HL-60 (cell line): ENCODE data around the gene ZNF691.

Source experiments
- DNase-seq, 2 experiments: peaks; one replicate each; pipeline ENCODE4 v3.0.0-alpha.2; 2010 to 2020; ENCODE audit warnings: low read depth in 1 of 2, low spot score in 1 of 2
- H3K27ac ChIP-seq: fragments of 250-450 bp; sonication (Bioruptor Pico); replicated peaks from 2 replicates; pipeline ENCODE4 v1.5.1; 2020; ENCODE audit warnings: mild to moderate bottlenecking, moderate library complexity
- H3K27me3 ChIP-seq: fragments of 250-450 bp; sonication (Bioruptor Pico); 2 replicates; pipeline ENCODE4 v1.5.1; 2021; ENCODE audit warnings: mild to moderate bottlenecking, moderate library complexity; ENCODE audit not compliant: insufficient read depth, poor library complexity, severe bottlenecking
- H3K4me3 ChIP-seq: replicated peaks from 2 replicates; pipeline ENCODE4 v1.5.1; 2011; ENCODE audit warnings: mild to moderate bottlenecking, control low read depth, low read length; ENCODE audit not compliant: insufficient read depth
- GABPA ChIP-seq: IDR thresholded peaks from 2 replicates; pipeline ENCODE4 v1.6.1; 2012; ENCODE audit warnings: low read depth
- POLR2AphosphoS5 ChIP-seq: IDR thresholded peaks from 2 replicates; pipeline ENCODE4 v1.6.1; 2012; ENCODE audit warnings: low read depth
- REST ChIP-seq: IDR thresholded peaks from 2 replicates; pipeline ENCODE4 v1.6.1; 2012; ENCODE audit warnings: low read depth; ENCODE audit not compliant: insufficient replicate concordance
- SPI1 ChIP-seq: IDR thresholded peaks from 2 replicates; pipeline ENCODE4 v1.6.1; 2012; ENCODE audit warnings: low read depth, mild to moderate bottlenecking, borderline replicate concordance
- TF ChIP-seq, protein P1 (sequence below): IDR thresholded peaks from one replicate; pipeline ENCODE4 v1.5.1; 2011; ENCODE audit warnings: low read length, control low read depth, inconsistent platforms; ENCODE audit not compliant: insufficient read depth

ZNF691 gene

DNA sequence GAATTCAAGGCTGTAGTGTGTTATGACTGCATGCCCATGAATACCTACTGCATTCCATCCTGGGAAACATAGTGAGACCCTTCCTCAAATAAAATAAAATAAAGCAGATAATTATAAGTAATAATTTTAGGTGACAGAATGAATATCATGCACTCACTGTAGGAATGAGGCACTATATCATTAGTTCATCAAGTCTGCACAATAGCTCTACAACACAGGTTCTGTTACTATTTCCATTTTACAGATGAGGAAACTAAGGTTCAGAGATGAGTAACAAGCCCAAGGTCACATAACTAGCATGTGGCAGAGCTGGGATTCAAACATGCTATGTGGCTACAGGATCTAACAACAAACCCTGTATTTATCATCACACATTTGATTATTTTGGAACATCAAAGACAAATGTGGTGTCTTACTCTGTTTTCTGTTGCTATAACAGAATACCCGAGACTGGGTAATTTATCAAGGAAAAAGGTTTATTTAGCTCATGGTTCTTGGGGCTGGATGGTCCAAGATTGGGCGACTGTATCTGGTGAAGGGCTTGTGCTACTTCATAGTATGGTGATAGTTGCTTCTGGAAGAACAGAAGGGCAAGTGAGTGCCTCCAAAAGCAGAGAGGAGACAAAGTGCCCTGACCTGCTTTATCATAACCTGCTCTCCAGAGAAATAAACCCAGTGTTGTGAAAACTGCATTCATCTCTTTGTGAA, 4.8 kb upstream of the ZNF691 start:
- Histone ChIP-seq H3K4me3 (no peak overlapping the region), H3K27me3 (no peaks in the 10 kb centered on the region), H3K27ac (no peak overlapping the region)
- no peak for TF ChIP-seq GABPA
- no peak for TF ChIP-seq REST
- TF ChIP-seq POLR2AphosphoS5 = no peak
- TF ChIP-seq, protein P1, sequence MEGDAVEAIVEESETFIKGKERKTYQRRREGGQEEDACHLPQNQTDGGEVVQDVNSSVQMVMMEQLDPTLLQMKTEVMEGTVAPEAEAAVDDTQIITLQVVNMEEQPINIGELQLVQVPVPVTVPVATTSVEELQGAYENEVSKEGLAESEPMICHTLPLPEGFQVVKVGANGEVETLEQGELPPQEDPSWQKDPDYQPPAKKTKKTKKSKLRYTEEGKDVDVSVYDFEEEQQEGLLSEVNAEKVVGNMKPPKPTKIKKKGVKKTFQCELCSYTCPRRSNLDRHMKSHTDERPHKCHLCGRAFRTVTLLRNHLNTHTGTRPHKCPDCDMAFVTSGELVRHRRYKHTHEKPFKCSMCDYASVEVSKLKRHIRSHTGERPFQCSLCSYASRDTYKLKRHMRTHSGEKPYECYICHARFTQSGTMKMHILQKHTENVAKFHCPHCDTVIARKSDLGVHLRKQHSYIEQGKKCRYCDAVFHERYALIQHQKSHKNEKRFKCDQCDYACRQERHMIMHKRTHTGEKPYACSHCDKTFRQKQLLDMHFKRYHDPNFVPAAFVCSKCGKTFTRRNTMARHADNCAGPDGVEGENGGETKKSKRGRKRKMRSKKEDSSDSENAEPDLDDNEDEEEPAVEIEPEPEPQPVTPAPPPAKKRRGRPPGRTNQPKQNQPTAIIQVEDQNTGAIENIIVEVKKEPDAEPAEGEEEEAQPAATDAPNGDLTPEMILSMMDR = no peak
- TF ChIP-seq SPI1 = no peak
- DNase-seq = no peak

DNA sequence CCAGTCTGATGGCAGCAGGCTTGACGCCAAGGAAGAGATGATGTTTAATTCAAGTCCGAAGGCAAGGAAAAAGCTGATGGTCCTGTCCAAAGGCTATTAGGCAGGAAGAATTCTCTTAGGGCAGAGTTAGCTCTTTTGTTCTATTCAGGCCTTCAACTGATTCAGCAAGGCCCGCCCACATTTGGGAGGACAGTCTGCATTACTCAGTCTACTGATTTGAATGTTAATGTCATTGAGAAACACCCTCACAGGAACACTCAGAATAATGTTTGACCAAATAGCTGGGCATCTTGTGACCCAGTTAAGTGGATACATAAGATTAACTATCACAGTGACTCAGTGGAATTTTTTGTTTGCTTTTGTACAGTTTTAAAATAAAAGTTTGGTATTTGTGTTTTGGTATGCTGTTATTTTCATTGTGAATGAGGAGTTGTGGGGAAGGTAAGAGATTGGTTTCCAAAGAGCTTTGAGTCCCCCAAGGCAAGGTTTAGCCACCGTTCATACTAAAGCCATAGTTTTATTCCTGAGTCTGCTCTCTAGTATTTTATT, 1.7 kb upstream of the ZNF691 start:
- H3K4me3 ChIP-seq = no peak overlapping the region
- DNase-seq = no peak
- no peak for TF ChIP-seq GABPA
- TF ChIP-seq REST = no peak
- no peak for TF ChIP-seq POLR2AphosphoS5
- TF ChIP-seq, protein P1 = no peak
- no peak for TF ChIP-seq SPI1
- no peak overlapping the region for H3K27ac ChIP-seq
- H3K27me3 ChIP-seq = no peaks in the 10 kb centered on the region

GRCh38 chr1:42845193-42845592, 1.2 kb upstream of the ZNF691 start:
- TF ChIP-seq POLR2AphosphoS5 = no peak
- no peak for TF ChIP-seq REST
- no peak for TF ChIP-seq SPI1
- TF ChIP-seq, protein P1 = no peak
- TF ChIP-seq GABPA = no peak
- DNase-seq = no peak
- H3K4me3 ChIP-seq = no peak overlapping the region

More at GRCh38 chr1:42845193-42845592, 1.2 kb upstream of the ZNF691 start:
- H3K27me3 ChIP-seq = no peaks in the 10 kb centered on the region
- no peak overlapping the region for H3K27ac ChIP-seq
